HUES64 (cell line): ENCODE data around the gene GAS2L2.

Source experiments
- H3K27ac ChIP-seq: 2 replicates; pipeline ENCODE4 v1.7.0; 2013; ENCODE audit warnings: low read depth, low read length, inconsistent platforms
- H3K27me3 ChIP-seq: 2 replicates; pipeline ENCODE4 v1.6.1; 2013; ENCODE audit warnings: mild to moderate bottlenecking, low read length; ENCODE audit not compliant: insufficient read depth
- H3K36me3 ChIP-seq: 2 replicates; pipeline ENCODE4 v1.6.1; 2013; ENCODE audit warnings: mild to moderate bottlenecking, low read length; ENCODE audit not compliant: insufficient read depth
- H3K4me1 ChIP-seq: 2 replicates; pipeline ENCODE4 v1.6.1; 2013; ENCODE audit warnings: mild to moderate bottlenecking, low read length, moderate library complexity; ENCODE audit not compliant: insufficient read depth
- H3K4me3 ChIP-seq: 2 replicates; pipeline ENCODE4 v1.5.1; 2013; ENCODE audit warnings: mild to moderate bottlenecking, low read length, moderate library complexity
- H3K9ac ChIP-seq: 2 replicates; pipeline ENCODE4 v1.6.1; 2013; ENCODE audit warnings: mild to moderate bottlenecking, low read depth, low read length
- H3K9me3 ChIP-seq: 2 replicates; pipeline ENCODE4 v1.6.1; 2013; ENCODE audit warnings: low read depth, low read length; ENCODE audit not compliant: insufficient read depth
- WGBS: fragments of 150-250, 120-280 bp; methylation state at CpG from one replicate; pipeline ENCODE4 v1.1.7; 2013; ENCODE audit warnings: missing lambda C conversion rate; 5-methylcytosine and 5-hydroxymethylcytosine counted together

Gene GAS2L2

GRCh38 chr17:35733366-35733765 is 19.7 kb downstream of the GAS2L2 start:
- 88% methylated on average over 6 of the region's 6 CpGs for WGBS
- no peaks in the 10 kb centered on the region for H3K36me3 ChIP-seq
- no peak overlapping the region for H3K27ac ChIP-seq
- peaks cover 24% of the 10 kb centered on the region for H3K27me3 ChIP-seq
- peaks cover 29% of the 10 kb centered on the region for H3K4me1 ChIP-seq
- H3K4me3 ChIP-seq, result no peak overlapping the region
- no peak overlapping the region for H3K9ac ChIP-seq
- H3K9me3 ChIP-seq, result no peaks in the 10 kb centered on the region

- Histone ChIP-seq H3K9ac (peak overlapping the region; percentile 59; the same call in 1 of the 2 replicates), H3K27ac (no peak overlapping the region), H3K36me3 (no peaks in the 10 kb centered on the region), H3K4me3 (peak overlapping the region; percentile 84), H3K9me3 (no peaks in the 10 kb centered on the region), H3K27me3 (peaks cover 19% of the 10 kb centered on the region), H3K4me1 (peaks cover 29% of the 10 kb centered on the region)
- 59% methylated on average over 1 of the region's 1 CpG for WGBS
Observed at GRCh38 chr17:35732806-35733136, 20.3 kb downstream of the GAS2L2 start.

- H3K27ac ChIP-seq, result no peak overlapping the region
- peak overlapping the region; percentile 59 for H3K9ac ChIP-seq
Observed at GRCh38 chr17:35731917-35732805, 20.9 kb downstream of the GAS2L2 start.

GRCh38 chr17:35731239-35731916 is 21.7 kb downstream of the GAS2L2 start, which contains the start of gene RASL10B:
RASL10B (plus strand) TSS chr17:35731639; CDS start chr17:35735185, 3,546 bp downstream.
- 3% methylated on average over 37 of the region's 44 CpGs for WGBS
- Histone ChIP-seq H3K36me3 (no peaks in the 10 kb centered on the region), H3K9me3 (no peaks in the 10 kb centered on the region), H3K4me1 (peaks cover 30% of the 10 kb centered on the region), H3K4me3 (peak within 1 kb of the TSS; percentile 84), H3K27ac (no peak within 1 kb of the TSS), H3K9ac (peak within 1 kb of the TSS; percentile 59), H3K27me3 (peaks cover 19% of the 10 kb centered on the region)

More at GRCh38 chr17:35731917-35732805, 20.9 kb downstream of the GAS2L2 start:
- H3K27me3 ChIP-seq, result peaks cover 19% of the 10 kb centered on the region
- peaks cover 29% of the 10 kb centered on the region for H3K4me1 ChIP-seq
- H3K9me3 ChIP-seq, result no peaks in the 10 kb centered on the region
- no peaks in the 10 kb centered on the region for H3K36me3 ChIP-seq
- H3K4me3 ChIP-seq, result peak overlapping the region; percentile 84
- WGBS, result 7% methylated on average over 29 of the region's 47 CpGs

- H3K9me3 ChIP-seq, result no peaks in the 10 kb centered on the region
- H3K36me3 ChIP-seq, result 0 out of 2 replicates have a peak, but pooled peaks cover 6% of the 10 kb centered on the region
- peaks cover 19% of the 10 kb centered on the region for H3K27me3 ChIP-seq
- no peak overlapping the region for H3K27ac ChIP-seq
- H3K4me3 ChIP-seq, result no peak overlapping the region
- peaks cover 37% of the 10 kb centered on the region for H3K4me1 ChIP-seq
- H3K9ac ChIP-seq, result no peak overlapping the region
- WGBS, result 81% methylated on average over 10 of the region's 10 CpGs
Observed at GRCh38 chr17:35730400-35731005, 22.5 kb downstream of the GAS2L2 start.

- Histone ChIP-seq H3K9ac (no peak overlapping the region; the same call in 1 of the 2 replicates), H3K27me3 (peaks cover 19% of the 10 kb centered on the region), H3K27ac (no peak overlapping the region; the same call in 1 of the 2 replicates), H3K36me3 (peaks cover 16% of the 10 kb centered on the region), H3K4me3 (no peak overlapping the region), H3K9me3 (no peaks in the 10 kb centered on the region), H3K4me1 (peaks cover 37% of the 10 kb centered on the region)
- WGBS, result 15% methylated on average over 4 of the region's 4 CpGs
Observed at GRCh38 chr17:35729405-35729833, 23.6 kb downstream of the GAS2L2 start.

GRCh38 chr17:35728551-35728950 is 24.5 kb downstream of the GAS2L2 start:
- H3K4me1 ChIP-seq, result peaks cover 37% of the 10 kb centered on the region
- no peaks in the 10 kb centered on the region for H3K9me3 ChIP-seq
- peaks cover 24% of the 10 kb centered on the region for H3K36me3 ChIP-seq
- no peak overlapping the region for H3K9ac ChIP-seq
- no peak overlapping the region for H3K27ac ChIP-seq
- WGBS, result 97% methylated on average over 3 of the region's 3 CpGs
- peaks cover 19% of the 10 kb centered on the region for H3K27me3 ChIP-seq
- no peak overlapping the region for H3K4me3 ChIP-seq

- no peak overlapping the region for H3K27ac ChIP-seq
- H3K27me3 ChIP-seq, result peaks cover 14% of the 10 kb centered on the region
- WGBS, result 91% methylated on average over 5 of the region's 5 CpGs
- peaks cover 36% of the 10 kb centered on the region for H3K4me1 ChIP-seq
- H3K9ac ChIP-seq, result no peak overlapping the region
- peaks cover 33% of the 10 kb centered on the region for H3K36me3 ChIP-seq
- no peaks in the 10 kb centered on the region for H3K9me3 ChIP-seq
- no peak overlapping the region for H3K4me3 ChIP-seq
Observed at GRCh38 chr17:35727635-35728034, 25.4 kb downstream of the GAS2L2 start.

- WGBS, result 84% methylated on average over 5 of the region's 5 CpGs
- Histone ChIP-seq H3K9me3 (no peaks in the 10 kb centered on the region), H3K27me3 (0 out of 2 replicates have a peak, but pooled peaks cover 8% of the 10 kb centered on the region), H3K4me3 (no peak overlapping the region), H3K36me3 (peaks cover 34% of the 10 kb centered on the region), H3K9ac (no peak overlapping the region), H3K27ac (no peak overlapping the region), H3K4me1 (peaks cover 31% of the 10 kb centered on the region)
Observed at GRCh38 chr17:35726953-35727460, 26.0 kb downstream of the GAS2L2 start.

GRCh38 chr17:35726127-35726952 is 26.7 kb downstream of the GAS2L2 start:
- H3K9ac ChIP-seq, result no peak overlapping the region
- H3K27ac ChIP-seq, result peak overlapping the region; percentile 6; the same call in 1 of the 2 replicates
- H3K4me3 ChIP-seq, result no peak overlapping the region
- peaks cover 31% of the 10 kb centered on the region for H3K4me1 ChIP-seq
- no peaks in the 10 kb centered on the region for H3K9me3 ChIP-seq
- H3K27me3 ChIP-seq, result 0 out of 2 replicates have a peak, but pooled peaks cover 8% of the 10 kb centered on the region
- peaks cover 36% of the 10 kb centered on the region for H3K36me3 ChIP-seq
- WGBS, result 46% methylated on average over 4 of the region's 6 CpGs
